Neuronal stem cell (in vitro differentiated cells): Measurements from ENCODE around the gene CAPN9.

ENCODE experiments used
- DNase-seq: peaks from one replicate; pipeline ENCODE4 v3.0.0-alpha.2; 2013; ENCODE audit warnings: low spot score
- H2AFZ ChIP-seq: one replicate; pipeline ENCODE4 v1.6.1; 2013; ENCODE audit warnings: mild to moderate bottlenecking, low read length, inconsistent platforms
- H2AK5ac ChIP-seq: 2 replicates; pipeline ENCODE4 v1.6.1; 2013; ENCODE audit warnings: low read depth, mild to moderate bottlenecking, inconsistent platforms, low read length, moderate library complexity, mixed read lengths
- H2BK120ac ChIP-seq: 2 replicates; pipeline ENCODE4 v1.6.1; 2013; ENCODE audit warnings: low read depth, mild to moderate bottlenecking, inconsistent platforms, low read length, moderate library complexity, mixed read lengths
- H2BK12ac ChIP-seq: one replicate; pipeline ENCODE4 v1.6.1; 2013; ENCODE audit warnings: low read length, inconsistent platforms
- H2BK15ac ChIP-seq: 2 replicates; pipeline ENCODE4 v1.6.1; 2013; ENCODE audit warnings: mild to moderate bottlenecking, low read length, inconsistent platforms, mixed read lengths
- H2BK5ac ChIP-seq: one replicate; pipeline ENCODE4 v1.6.1; 2013; ENCODE audit warnings: inconsistent platforms, mild to moderate bottlenecking, low read length, moderate library complexity
- H3K14ac ChIP-seq: one replicate; pipeline ENCODE4 v1.6.1; 2013; ENCODE audit warnings: low read length, inconsistent platforms
- H3K18ac ChIP-seq: 2 replicates; pipeline ENCODE4 v1.6.1; 2013; ENCODE audit warnings: low read length, inconsistent platforms
- H3K23ac ChIP-seq: 2 replicates; pipeline ENCODE4 v1.6.1; 2013; ENCODE audit warnings: low read depth, mild to moderate bottlenecking, mixed read lengths, low read length, inconsistent platforms; ENCODE audit not compliant: poor library complexity
- H3K27ac ChIP-seq: replicated peaks from 3 replicates; pipeline ENCODE4 v1.5.1; 2013; ENCODE audit warnings: low read length, inconsistent platforms
- H3K27me3 ChIP-seq, 3 experiments: 2 replicates each; pipeline ENCODE4 v1.6.1; 2013; ENCODE audit warnings: low read length in 3 of 3, mild to moderate bottlenecking in 2 of 3, inconsistent platforms in 1 of 3, low read depth in 1 of 3, mixed read lengths in 1 of 3, moderate library complexity in 1 of 3; ENCODE audit not compliant: control insufficient read depth in 3 of 3, insufficient read depth in 3 of 3
- H3K36me3 ChIP-seq, 2 donors: replicated peaks in 1 of 2; 2 replicates each; pipeline ENCODE4 v1.6.1; 2013; ENCODE audit warnings: low read length in 2 of 2; ENCODE audit not compliant: control insufficient read depth in 2 of 2, insufficient read depth in 2 of 2
- H3K4ac ChIP-seq: 2 replicates; pipeline ENCODE4 v1.6.1; 2013; ENCODE audit warnings: inconsistent platforms, mild to moderate bottlenecking, low read length, moderate library complexity
- H3K4me1 ChIP-seq, 2 donors: 1 replicate in 1 of 2; 2 replicates in 1 of 2; pipeline ENCODE4 v1.6.1; 2013; ENCODE audit warnings: low read length in 2 of 2, low read depth in 1 of 2; ENCODE audit not compliant: control insufficient read depth in 2 of 2, insufficient read depth in 1 of 2
- H3K4me2 ChIP-seq: one replicate; pipeline ENCODE4 v1.6.1; 2013; ENCODE audit warnings: mild to moderate bottlenecking, low read length, inconsistent platforms; ENCODE audit not compliant: insufficient read depth, poor library complexity, severe bottlenecking
- H3K4me3 ChIP-seq, 2 donors: 2 replicates each; pipeline ENCODE4 v1.5.1; 2013; ENCODE audit warnings: low read length in 2 of 2, mild to moderate bottlenecking in 2 of 2, inconsistent platforms in 1 of 2, moderate library complexity in 1 of 2
- H3K79me1 ChIP-seq: one replicate; pipeline ENCODE4 v1.6.1; 2013; ENCODE audit warnings: low read depth, mild to moderate bottlenecking, inconsistent platforms, low read length, moderate library complexity
- H3K9ac ChIP-seq: one replicate; pipeline ENCODE4 v1.6.1; 2013; ENCODE audit warnings: mild to moderate bottlenecking, low read depth, low read length, inconsistent platforms; ENCODE audit not compliant: poor library complexity
- H3K9me3 ChIP-seq, 2 donors: replicated peaks in 1 of 2; 2 replicates each; pipeline versions ENCODE3 to v1.6.1; 2013; ENCODE audit warnings: low read length in 2 of 2, mild to moderate bottlenecking in 2 of 2, inconsistent platforms in 1 of 2, low read depth in 1 of 2, mixed read lengths in 1 of 2, moderate library complexity in 1 of 2; ENCODE audit not compliant: control insufficient read depth in 2 of 2, insufficient read depth in 1 of 2
- H4K8ac ChIP-seq: one replicate; pipeline ENCODE4 v1.6.1; 2013; ENCODE audit warnings: low read depth, mild to moderate bottlenecking, inconsistent platforms, low read length, moderate library complexity
- H4K91ac ChIP-seq: one replicate; pipeline ENCODE4 v1.6.1; 2013; ENCODE audit warnings: low read length, low read depth, mild to moderate bottlenecking, inconsistent platforms; ENCODE audit not compliant: poor library complexity
- WGBS, 2 donors: extraction: QIAGEN DNeasy Blood & Tissue Kit; methylation state at CpG; one replicate each; pipeline ENCODE4 v1.1.7; 2013; ENCODE audit warnings: missing lambda C conversion rate in 2 of 2, mixed read lengths in 1 of 2; ENCODE audit not compliant: insufficient read length in 2 of 2, insufficient replicate concordance in 1 of 2; ENCODE audit errors: extremely low coverage in 2 of 2; 5-methylcytosine and 5-hydroxymethylcytosine counted together

The CAPN9 gene

GRCh38 chr1:230827081-230827681 lies 80.0 kb downstream of the CAPN9 start:
- Histone ChIP-seq H2AFZ (no peak overlapping the region), H3K14ac (no peak overlapping the region), H3K4me3 (no peak overlapping the region), H2AK5ac (peak overlapping the region; percentile 27), H2BK5ac (no peak overlapping the region), H3K4me2 (no peak overlapping the region), H3K18ac (peak overlapping the region; percentile 58), H3K9ac (no peak overlapping the region), H2BK12ac (no peak overlapping the region), H2BK120ac (no peak overlapping the region), H3K36me3 (no peaks in the 10 kb centered on the region), H3K9me3 (no peaks in the 10 kb centered on the region), H2BK15ac (no peak overlapping the region), H4K91ac (peak overlapping the region; percentile 15), H3K79me1 (no peaks in the 10 kb centered on the region), H3K4ac (no peak overlapping the region), H3K27ac (no peak overlapping the region), H3K23ac (no peak overlapping the region), H3K4me1 (peaks cover 12 to 17% of the 10 kb centered on the region in 2 donors), H4K8ac (no peak overlapping the region), H3K27me3 (no peaks in the 10 kb centered on the region)
- DNase-seq, result no peak
- no CpG with 5 or more reads among the region's 7 CpGs for WGBS, 2 donors

- no peak overlapping the region for H2BK15ac ChIP-seq
- H2AFZ ChIP-seq, result no peak overlapping the region
- no peak overlapping the region for H2BK120ac ChIP-seq
- H3K27ac ChIP-seq, result no peak overlapping the region
- no peak overlapping the region for H3K4ac ChIP-seq
- no peaks in the 10 kb centered on the region for H3K9me3 ChIP-seq
- H3K14ac ChIP-seq, result no peak overlapping the region
- H2BK12ac ChIP-seq, result no peak overlapping the region
- peaks cover 12 to 17% of the 10 kb centered on the region in 2 donors for H3K4me1 ChIP-seq
- H3K79me1 ChIP-seq, result no peaks in the 10 kb centered on the region
- H3K27me3 ChIP-seq, result no peaks in the 10 kb centered on the region
- H4K91ac ChIP-seq, result no peak overlapping the region
- H2BK5ac ChIP-seq, result no peak overlapping the region
- H2AK5ac ChIP-seq, result no peak overlapping the region
- no peaks in the 10 kb centered on the region for H3K36me3 ChIP-seq
- no peak overlapping the region for H3K4me3 ChIP-seq
- H4K8ac ChIP-seq, result no peak overlapping the region
- no CpG with 5 or more reads among the region's 5 CpGs for WGBS, 2 donors
- no peak overlapping the region for H3K18ac ChIP-seq
- H3K9ac ChIP-seq, result no peak overlapping the region
- no peak overlapping the region for H3K4me2 ChIP-seq
- DNase-seq, result no peak
- H3K23ac ChIP-seq, result no peak overlapping the region
Measured at GRCh38 chr1:230827801-230828200, 80.6 kb downstream of the CAPN9 start.

GRCh38 chr1:230828421-230828820 lies 81.2 kb downstream of the CAPN9 start:
- Histone ChIP-seq H3K9ac (no peak overlapping the region), H2BK15ac (no peak overlapping the region), H3K23ac (no peak overlapping the region), H2BK5ac (no peak overlapping the region), H2AK5ac (no peak overlapping the region), H3K27ac (peak overlapping the region; percentile 11), H3K18ac (no peak overlapping the region), H3K9me3 (no peaks in the 10 kb centered on the region), H3K79me1 (no peaks in the 10 kb centered on the region), H3K4me2 (no peak overlapping the region), H3K4ac (no peak overlapping the region), H3K36me3 (no peaks in the 10 kb centered on the region), H3K27me3 (no peaks in the 10 kb centered on the region), H2BK12ac (no peak overlapping the region), H4K91ac (no peak overlapping the region), H3K4me1 (peaks cover 12 to 17% of the 10 kb centered on the region in 2 donors), H2AFZ (no peak overlapping the region), H3K4me3 (no peak overlapping the region), H4K8ac (no peak overlapping the region), H3K14ac (no peak overlapping the region), H2BK120ac (no peak overlapping the region)
- whole genome bisulfite sequencing, 2 donors, result no CpG with 5 or more reads among the region's 4 CpGs
- DNase-seq, result no peak

- Histone ChIP-seq H3K9me3 (no peaks in the 10 kb centered on the region), H2BK12ac (no peak overlapping the region), H3K36me3 (peaks cover 0 to 3% of the 10 kb centered on the region in 2 donors), H3K4me3 (no peak overlapping the region), H4K8ac (no peak overlapping the region), H3K4me1 (peaks cover 14 to 16% of the 10 kb centered on the region in 2 donors), H2AFZ (no peak overlapping the region), H3K27ac (no peak overlapping the region), H3K4ac (no peak overlapping the region), H3K18ac (no peak overlapping the region), H3K23ac (no peak overlapping the region), H2BK120ac (no peak overlapping the region), H2AK5ac (no peak overlapping the region), H3K14ac (no peak overlapping the region), H3K4me2 (no peak overlapping the region), H3K9ac (no peak overlapping the region), H2BK15ac (no peak overlapping the region), H3K27me3 (no peaks in the 10 kb centered on the region), H4K91ac (no peak overlapping the region), H3K79me1 (no peaks in the 10 kb centered on the region), H2BK5ac (no peak overlapping the region)
- DNase-seq, result no peak
- WGBS, 2 donors, result no CpG with 5 or more reads among the region's 1 CpG
Measured at GRCh38 chr1:230831771-230832170, 84.6 kb downstream of the CAPN9 start.
